HEK293T (cell line): ENCODE measurements around the gene LUC7L3.

Source experiments
- BHLHE40 ChIP-seq: fragments of 450-650 bp; IDR thresholded peaks from 2 replicates; pipeline ENCODE4 v1.6.1; 2016; ENCODE audit warnings: mild to moderate bottlenecking, moderate library complexity, borderline replicate concordance
- CTBP1 ChIP-seq: fragments of 450-650 bp; IDR thresholded peaks from 2 replicates; pipeline ENCODE4 v1.6.1; 2016; ENCODE audit warnings: borderline replicate concordance
- ELF4 ChIP-seq: fragments of 450-650 bp; IDR thresholded peaks from 2 replicates; pipeline ENCODE4 v1.6.1; 2017; ENCODE audit warnings: antibody characterized with exemption
- FOXM1 ChIP-seq: fragments of 450-650 bp; IDR thresholded peaks from 2 replicates; pipeline ENCODE4 v1.6.1; 2017; ENCODE audit warnings: mild to moderate bottlenecking, borderline replicate concordance
- HDGF ChIP-seq: fragments of 450-650 bp; IDR thresholded peaks from 2 replicates; pipeline ENCODE4 v1.6.1; 2017; ENCODE audit warnings: antibody characterized with exemption, borderline replicate concordance
- L3MBTL2 ChIP-seq: fragments of 450-650 bp; conservative IDR thresholded peaks from 2 replicates; pipeline ENCODE4 v1.6.1; 2016; ENCODE audit warnings: mild to moderate bottlenecking
- LEF1 ChIP-seq: fragments of 450-650 bp; IDR thresholded peaks from 2 replicates; pipeline ENCODE4 v1.6.1; 2017; ENCODE audit warnings: mild to moderate bottlenecking, borderline replicate concordance
- NFRKB ChIP-seq: fragments of 450-650 bp; IDR thresholded peaks from 2 replicates; pipeline ENCODE4 v1.6.1; 2016; ENCODE audit warnings: mild to moderate bottlenecking, moderate library complexity
- PKNOX1 ChIP-seq: fragments of 450-650 bp; IDR thresholded peaks from 2 replicates; pipeline ENCODE4 v1.6.1; 2016
- SP1 ChIP-seq: fragments of 450-650 bp; IDR thresholded peaks from 2 replicates; pipeline ENCODE4 v1.6.1; 2017
- SUZ12 ChIP-seq: fragments of 450-650 bp; IDR thresholded peaks from 2 replicates; pipeline ENCODE4 v1.6.1; 2016; ENCODE audit warnings: mild to moderate bottlenecking
- TARDBP ChIP-seq: fragments of 450-650 bp; IDR thresholded peaks from 2 replicates; pipeline ENCODE4 v1.6.1; 2016
- ZNF384 ChIP-seq: fragments of 450-650 bp; IDR thresholded peaks from 2 replicates; pipeline ENCODE4 v1.6.1; 2016

- no peak for TF ChIP-seq BHLHE40
- TF ChIP-seq ELF4, result no peak
- TF ChIP-seq SP1, result no peak
- no peak for TF ChIP-seq PKNOX1
- TF ChIP-seq L3MBTL2, result no peak
- no peak for TF ChIP-seq LEF1
- no peak for TF ChIP-seq HDGF
- TF ChIP-seq NFRKB, result no peak
- TF ChIP-seq CTBP1, result no peak
- TF ChIP-seq ZNF384, result no peak
- TF ChIP-seq FOXM1, result no peak
- TF ChIP-seq SUZ12, result no peak
- TF ChIP-seq TARDBP, result no peak
Measured at GRCh38 chr17:50710025-50710424, 9.4 kb upstream of the LUC7L3 start.
